IMR-90 (cell line): ENCODE measurements around the gene GPR153. TPM values are rescaled to one million over a fixed set of nuclear protein-coding genes. Genes with fewer than 3 reads are reported as not detected.

Experiments
- ATAC-seq: fragments of 200-7000 bp; cut with Tn5 transposase; 2 replicates; pipeline ENCODE4 v1.9.1; 2020; ENCODE audit warnings: low read depth, mild to moderate bottlenecking, moderate library complexity
- BruUV-seq: library from RNA; stranded (reverse); fragments of 400-500 nt; replicated peaks from 2 replicates; lab custom pipeline; 2021; lab: Mats Ljungman, UMichigan
- CTCF ChIA-PET: fragments of 300-600 bp; formaldehyde crosslinking; extraction: SDS; loops from one replicate; lab custom pipeline; 2021; ENCODE audit warnings: antibody characterized with exemption; lab: Yijun Ruan, JAX
- POLR2A ChIA-PET: fragments of 300-600 bp; sonication (Branson Sonifier 250); formaldehyde crosslinking; loops from one replicate; lab custom pipeline; 2022; ENCODE audit warnings: antibody characterized with exemption; ENCODE audit not compliant: unreplicated experiment; lab: Charles Lee
- DNase-seq: peaks from one replicate; pipeline ENCODE4 v3.0.0; 2013
- H2AFZ ChIP-seq: replicated peaks from 2 replicates; pipeline ENCODE3; 2013; ENCODE audit warnings: low read length, mild to moderate bottlenecking; ENCODE audit not compliant: poor library complexity
- H2AK5ac ChIP-seq: 2 replicates; pipeline ENCODE4 v1.6.1; 2013; ENCODE audit warnings: low read depth, low read length, inconsistent platforms
- H2AK9ac ChIP-seq: replicated peaks from 2 replicates; pipeline ENCODE3; 2013; ENCODE audit warnings: mild to moderate bottlenecking, low read depth, low read length, moderate library complexity; ENCODE audit not compliant: poor library complexity
- H2BK120ac ChIP-seq: 2 replicates; pipeline ENCODE4 v1.6.1; 2013; ENCODE audit warnings: low read depth, low read length, inconsistent platforms
- H2BK15ac ChIP-seq: 3 replicates; pipeline ENCODE4 v1.6.1; 2013; ENCODE audit warnings: low read depth, low read length, inconsistent platforms
- H2BK20ac ChIP-seq: 2 replicates; pipeline ENCODE4 v1.6.1; 2013; ENCODE audit warnings: low read depth, mild to moderate bottlenecking, inconsistent platforms, low read length, moderate library complexity
- H2BK5ac ChIP-seq: 2 replicates; pipeline ENCODE4 v1.6.1; 2013; ENCODE audit warnings: mild to moderate bottlenecking, low read depth, low read length, inconsistent platforms; ENCODE audit not compliant: poor library complexity, severe bottlenecking
- H3K14ac ChIP-seq: replicated peaks from 2 replicates; pipeline ENCODE4 v1.6.1; 2013; ENCODE audit warnings: low read depth, low read length, inconsistent platforms
- H3K18ac ChIP-seq: 2 replicates; pipeline ENCODE4 v1.6.1; 2013; ENCODE audit warnings: low read depth, low read length, control low read depth
- H3K23ac ChIP-seq: 2 replicates; pipeline ENCODE4 v1.6.1; 2013; ENCODE audit warnings: low read depth, low read length, inconsistent platforms
- H3K27ac ChIP-seq: 2 replicates; pipeline ENCODE4 v1.5.1; 2013; ENCODE audit warnings: mild to moderate bottlenecking, control low read depth, low read length; ENCODE audit not compliant: insufficient read depth
- H3K27me3 ChIP-seq: 2 replicates; pipeline ENCODE4 v1.6.1; 2013; ENCODE audit warnings: low read length; ENCODE audit not compliant: control insufficient read depth, insufficient read depth
- H3K36me3 ChIP-seq: 2 replicates; pipeline ENCODE4 v1.6.1; 2013; ENCODE audit warnings: low read length, mixed read lengths; ENCODE audit not compliant: control insufficient read depth, insufficient read depth
- H3K4ac ChIP-seq: 2 replicates; pipeline ENCODE4 v1.6.1; 2013; ENCODE audit warnings: low read depth, low read length, inconsistent platforms
- H3K4me1 ChIP-seq: 2 replicates; pipeline ENCODE4 v1.6.1; 2013; ENCODE audit warnings: low read length, mixed read lengths; ENCODE audit not compliant: control insufficient read depth, insufficient read depth
- H3K4me2 ChIP-seq: 2 replicates; pipeline ENCODE4 v1.6.1; 2013; ENCODE audit warnings: low read depth, mild to moderate bottlenecking, control low read depth, low read length, moderate library complexity
- H3K4me3 ChIP-seq: 2 replicates; pipeline ENCODE4 v1.5.1; 2013; ENCODE audit warnings: low read depth, mild to moderate bottlenecking, control low read depth, low read length, moderate library complexity; ENCODE audit not compliant: insufficient read depth
- H3K56ac ChIP-seq: 2 replicates; pipeline ENCODE4 v1.6.1; 2013; ENCODE audit warnings: low read length, inconsistent platforms; ENCODE audit not compliant: insufficient read depth; ENCODE audit errors: extremely low read depth
- H3K79me1 ChIP-seq, 2 experiments: 2 replicates each; pipeline ENCODE4 v1.6.1; 2013; ENCODE audit warnings: low read length in 2 of 2, inconsistent platforms in 1 of 2, low read depth in 1 of 2
- H3K9ac ChIP-seq: 2 replicates; pipeline ENCODE4 v1.6.1; 2013; ENCODE audit warnings: low read depth, low read length, control low read depth
- H3K9me1 ChIP-seq: 2 replicates; pipeline ENCODE4 v1.6.1; 2013; ENCODE audit warnings: low read length, inconsistent platforms; ENCODE audit not compliant: insufficient read depth
- H3K9me3 ChIP-seq: 2 replicates; pipeline ENCODE4 v1.6.1; 2013; ENCODE audit warnings: low read length; ENCODE audit not compliant: control insufficient read depth, insufficient read depth
- H4K20me1 ChIP-seq: 2 replicates; pipeline ENCODE4 v1.6.1; 2013; ENCODE audit warnings: low read length, inconsistent platforms; ENCODE audit not compliant: insufficient read depth
- H4K5ac ChIP-seq: 2 replicates; pipeline ENCODE4 v1.6.1; 2013; ENCODE audit warnings: mild to moderate bottlenecking, low read depth, low read length, control low read depth
- H4K8ac ChIP-seq, 2 experiments: 2 replicates each; pipeline ENCODE4 v1.6.1; 2013; ENCODE audit warnings: low read depth in 2 of 2, low read length in 2 of 2, control low read depth in 1 of 2, inconsistent platforms in 1 of 2
- H4K91ac ChIP-seq: 2 replicates; pipeline ENCODE4 v1.6.1; 2013; ENCODE audit warnings: low read depth, low read length, inconsistent platforms; ENCODE audit not compliant: insufficient read depth
- CEBPB ChIP-seq: IDR thresholded peaks from 2 replicates; pipeline ENCODE4 v1.6.1; 2012; ENCODE audit warnings: low read depth, low read length, improper control_type of control experiment
- CHD1 ChIP-seq: IDR thresholded peaks from 2 replicates; pipeline ENCODE4 v1.6.1; 2012; ENCODE audit warnings: low read depth, low read length, improper control_type of control experiment
- ELK1 ChIP-seq: fragments of 150-350 bp; IDR thresholded peaks from 2 replicates; pipeline ENCODE4 v1.6.1; 2016; ENCODE audit warnings: low read depth, mild to moderate bottlenecking, low read length, moderate library complexity, borderline replicate concordance
- FOS ChIP-seq: fragments of 150-350 bp; IDR thresholded peaks from 2 replicates; pipeline ENCODE4 v1.6.1; 2016; ENCODE audit warnings: low read depth, low read length
- MAFK ChIP-seq: IDR thresholded peaks from 2 replicates; pipeline ENCODE4 v1.6.1; 2012; ENCODE audit warnings: low read depth, low read length, improper control_type of control experiment
- MXI1 ChIP-seq: IDR thresholded peaks from 2 replicates; pipeline ENCODE4 v1.6.1; 2012; ENCODE audit warnings: low read depth, mild to moderate bottlenecking, low read length, moderate library complexity, borderline replicate concordance
- NFE2L2 ChIP-seq: fragments of 150-350 bp; IDR thresholded peaks from 2 replicates; pipeline ENCODE4 v1.6.1; 2016; ENCODE audit warnings: low read depth, mild to moderate bottlenecking, low read length
- POLR2A ChIP-seq: IDR thresholded peaks from 2 replicates; pipeline ENCODE4 v1.6.1; 2012; ENCODE audit warnings: mild to moderate bottlenecking, low read depth, low read length
- RAD21 ChIP-seq: IDR thresholded peaks from 2 replicates; pipeline ENCODE4 v1.6.1; 2012; ENCODE audit warnings: low read length, improper control_type of control experiment
- RCOR1 ChIP-seq: IDR thresholded peaks from 2 replicates; pipeline ENCODE4 v1.6.1; 2012; ENCODE audit warnings: mild to moderate bottlenecking, low read length, improper control_type of control experiment; ENCODE audit not compliant: insufficient replicate concordance
- RFX5 ChIP-seq: IDR thresholded peaks from 2 replicates; pipeline ENCODE4 v1.8.0; 2012; ENCODE audit warnings: low read depth, mild to moderate bottlenecking, low read length, moderate library complexity
- SMC3 ChIP-seq: fragments of 150-350 bp; IDR thresholded peaks from 2 replicates; pipeline ENCODE4 v1.6.1; 2016; ENCODE audit warnings: low read depth, mild to moderate bottlenecking, antibody characterized with exemption, low read length, moderate library complexity
- USF2 ChIP-seq: fragments of 150-350 bp; IDR thresholded peaks from 2 replicates; pipeline ENCODE4 v1.6.1; 2017; ENCODE audit warnings: mild to moderate bottlenecking, antibody characterized with exemption, low read length, low read depth
- WGBS, 2 experiments: methylation state at CpG; one replicate each; pipeline versions ENCODE4 v1.1.5 to v1.1.7; 2013; ENCODE audit warnings: missing lambda C conversion rate in 2 of 2; ENCODE audit not compliant: insufficient read length in 1 of 2; ENCODE audit errors: extremely low coverage in 2 of 2; 5-methylcytosine and 5-hydroxymethylcytosine counted together
- dilution Hi-C: fragments of 300-500 bp; cut with HindIII; formaldehyde crosslinking; loops from one replicate; pipeline ENCODE4 v1.14.3; 2018; ENCODE audit warnings: low sequenced_read_pairs; ENCODE audit not compliant: unreplicated experiment
- in situ Hi-C: fragments of 300-500 bp; cut with MboI; formaldehyde crosslinking; loops from 3 replicates; pipeline ENCODE4 v1.14.3; 2019; ENCODE audit warnings: low sequenced_read_pairs, inconsistent platforms, mixed read lengths
- intact Hi-C: fragments of 100-400 bp; cut with micrococcal nuclease; formaldehyde crosslinking; loops from 2 replicates; pipeline ENCODE4 v1.10.0; 2022
- polyA plus RNA-seq, 3 experiments: library from polyadenylated mRNA; depleted of rRNA; stranded (reverse); fragments of >200 nt; gene quantifications; 2 replicates each; pipeline ENCODE4 v1.2.3, GENCODE V29; 2012; ENCODE audit warnings: low replicate concordance in 1 of 3
- total RNA-seq: library from RNA; depleted of rRNA; stranded (reverse); fragments of >200 nt; gene quantifications from 2 replicates; pipeline ENCODE4 v1.2.3, GENCODE V29; 2012

Gene GPR153
- total and polyA plus RNA-seq, 2 of the 4 experiments (the other 2 are of a cell fraction) = 1.8 to 5.2 TPM

- no peak for TF ChIP-seq FOS
These were observed 20.9 kb upstream of the GPR153 start (continued) for GRCh38 chr1:6281511-6282402.

GRCh38 chr1:6280761-6281451 is 20.0 kb upstream of the GPR153 start:
- Histone ChIP-seq H3K23ac (no peak overlapping the region), H2BK15ac (no peak overlapping the region), H2AFZ (peak overlapping the region; percentile 32), H3K36me3 (no peaks in the 10 kb centered on the region), H4K20me1 (no peaks in the 10 kb centered on the region), H2BK5ac (no peak overlapping the region), H3K4me2 (no peak overlapping the region), H2AK9ac (peak overlapping the region; percentile 65), H3K14ac (no peak overlapping the region), H3K27ac (no peak overlapping the region), H2BK20ac (no peak overlapping the region), H2BK120ac (no peak overlapping the region), H3K79me1 (peaks cover 0 to 10% of the 10 kb centered on the region in 2 experiments; a peak in 2 of 4 replicates), H3K9me3 (no peaks in the 10 kb centered on the region), H3K56ac (no peak overlapping the region), H3K18ac (no peak overlapping the region), H3K27me3 (no peaks in the 10 kb centered on the region), H3K4me3 (no peak overlapping the region), H3K9me1 (peaks cover 3% of the 10 kb centered on the region; the same call in 1 of the 2 replicates), H4K91ac (no peak overlapping the region), H3K4ac (no peak overlapping the region), H4K5ac (no peak overlapping the region), H3K4me1 (peaks cover 11% of the 10 kb centered on the region), H2AK5ac (no peak overlapping the region), H3K9ac (no peak overlapping the region), H4K8ac (no peak overlapping the region)
- DNase-seq = no peak
- in situ Hi-C loops (no loop called here), intact Hi-C loops (no loop called here), dilution Hi-C loops (no loop called here)
- no TSS peak for BruUV-seq
- POLR2A ChIA-PET = no interaction called here
- CTCF ChIA-PET = interaction anchor here (0.7 kb wide), 1 partner anchor 10 kb away, joined by 3 read pairs; no protein-coding TSS in a partner anchor
- 62% methylated on average over 8 of the region's 33 CpGs; no CpG with 5 or more reads in 1 of the 2 experiments for WGBS, 2 experiments
- ATAC-seq = peak; percentile 47; the same call in 1 of the 2 replicates
- TF ChIP-seq FOS (no peak), RCOR1 (no peak), NFE2L2 (no peak), CHD1 (no peak), USF2 (no peak), ELK1 (no peak), SMC3 (peak; percentile 23; the same call in 1 of the 2 replicates), MXI1 (no peak), CEBPB (no peak), RFX5 (no peak), RAD21 (peak; percentile 43), MAFK (no peak), POLR2A (no peak)
